Keratinocyte (primary cell): ENCODE measurements around the gene WDR1. TPM values are rescaled to one million over a fixed set of nuclear protein-coding genes. Genes with fewer than 3 reads are reported as not detected.

Source experiments
- DNase-seq: peaks from one replicate; pipeline ENCODE4 v3.0.0-alpha.2; 2011; ENCODE audit warnings: low read depth, missing footprints, low spot score
- FAIRE-seq: peaks from 2 replicates; lab custom pipeline; 2011; peaks lifted over from hg19 to GRCh38; lab: Jason Lieb, UNC
- H2AFZ ChIP-seq: 2 replicates; pipeline ENCODE4 v1.6.0; 2012; ENCODE audit warnings: low read length, control low read depth, inconsistent platforms; ENCODE audit not compliant: control insufficient read depth
- H3K27ac ChIP-seq: 2 replicates; pipeline ENCODE4 v1.5.1; 2011; ENCODE audit warnings: low read length; ENCODE audit not compliant: control insufficient read depth, insufficient read depth
- H3K27me3 ChIP-seq: 3 replicates; pipeline ENCODE4 v1.6.0; 2011; ENCODE audit warnings: low read length; ENCODE audit not compliant: control insufficient read depth, insufficient read depth; ENCODE audit errors: extremely low read depth
- H3K36me3 ChIP-seq, 2 experiments: 2 replicates in 1 of 2; 3 replicates in 1 of 2; pipeline ENCODE4 v1.5.1; 2011; ENCODE audit warnings: low read length in 2 of 2, mild to moderate bottlenecking in 1 of 2; ENCODE audit not compliant: control insufficient read depth in 2 of 2, insufficient read depth in 2 of 2; ENCODE audit errors: extremely low read depth in 1 of 2
- H3K4me1 ChIP-seq: 3 replicates; pipeline ENCODE4 v1.5.1; 2011; ENCODE audit warnings: low read length; ENCODE audit not compliant: control insufficient read depth, insufficient read depth; ENCODE audit errors: extremely low read depth
- H3K4me2 ChIP-seq: 3 replicates; pipeline ENCODE4 v1.6.0; 2011; ENCODE audit warnings: low read depth, low read length; ENCODE audit not compliant: control insufficient read depth, insufficient read depth; ENCODE audit errors: extremely low read depth
- H3K4me3 ChIP-seq, 3 experiments: fragments of 200-600 bp in 1 of 3; sonication (generic) in 1 of 3; 2 replicates in 2 of 3; 3 replicates in 1 of 3; pipeline ENCODE4 v1.5.1; 2011 to 2016; ENCODE audit warnings: low read length in 3 of 3, mild to moderate bottlenecking in 3 of 3, control low read depth in 2 of 3, inconsistent platforms in 1 of 3, low read depth in 1 of 3, mixed read lengths in 1 of 3, mixed run types in 1 of 3, moderate library complexity in 1 of 3; ENCODE audit not compliant: control insufficient read depth in 2 of 3, insufficient read depth in 2 of 3; ENCODE audit errors: extremely low read depth in 1 of 3
- H3K79me2 ChIP-seq: 2 replicates; pipeline ENCODE4 v1.6.0; 2012; ENCODE audit warnings: low read length; ENCODE audit not compliant: control insufficient read depth, insufficient read depth
- H3K9ac ChIP-seq: 3 replicates; pipeline ENCODE4 v1.6.0; 2011; ENCODE audit warnings: low read length; ENCODE audit not compliant: control insufficient read depth, insufficient read depth; ENCODE audit errors: extremely low read depth
- H3K9me1 ChIP-seq: 3 replicates; pipeline ENCODE4 v1.6.0; 2011; ENCODE audit warnings: low read length; ENCODE audit not compliant: control insufficient read depth, insufficient read depth; ENCODE audit errors: extremely low read depth
- H3K9me3 ChIP-seq: 2 replicates; pipeline ENCODE4 v1.5.1; 2012; ENCODE audit warnings: low read depth, low read length; ENCODE audit not compliant: control insufficient read depth
- H4K20me1 ChIP-seq: 3 replicates; pipeline ENCODE4 v1.6.0; 2011; ENCODE audit warnings: low read length; ENCODE audit not compliant: control insufficient read depth, insufficient read depth; ENCODE audit errors: extremely low read depth
- EZH2 ChIP-seq: IDR thresholded peaks from one replicate; pipeline ENCODE4 v1.6.1; 2012; ENCODE audit warnings: inconsistent platforms, mild to moderate bottlenecking, low read length, moderate library complexity
- dilution Hi-C: fragments of 300-500 bp; cut with MboI; formaldehyde crosslinking; loops from one replicate; pipeline ENCODE4 v1.7.0; 2020; ENCODE audit warnings: low sequenced_read_pairs; ENCODE audit not compliant: extremely low pct_ligation_motif_present
- polyA plus RNA-seq, 5 experiments: library from polyadenylated mRNA; depleted of rRNA in 3 of 5; stranded (reverse) in 3 of 5; stranded (forward) in 1 of 5; unstranded in 1 of 5; fragments of >200 nt; gene quantifications; 1 replicate in 1 of 5; 2 replicates in 3 of 5; 3 replicates in 1 of 5; pipeline versions ENCODE4 v1.2.1 to v1.2.3, GENCODE V29; 2011 to 2012; ENCODE audit warnings: missing spikeins in 2 of 5, low read depth in 1 of 5, low replicate concordance in 1 of 5
- TF ChIP-seq, protein P1 (sequence below), 3 experiments: IDR thresholded peaks in 1 of 3; conservative IDR thresholded peaks in 1 of 3; optimal IDR thresholded peaks in 1 of 3; 2 replicates in 2 of 3; 3 replicates in 1 of 3; pipeline versions ENCODE3 to v1.5.1; 2011; ENCODE audit warnings: low read length in 3 of 3, mild to moderate bottlenecking in 3 of 3, moderate library complexity in 2 of 3, control low read depth in 1 of 3, inconsistent platforms in 1 of 3; ENCODE audit not compliant: insufficient read depth in 2 of 3; ENCODE audit errors: extremely low read depth in 1 of 3

The WDR1 gene
- polyA plus RNA-seq, 1 donor (not counting 4 experiments of a cell fraction or from before 2014, with no cell fraction given), result 423 TPM

DNA sequence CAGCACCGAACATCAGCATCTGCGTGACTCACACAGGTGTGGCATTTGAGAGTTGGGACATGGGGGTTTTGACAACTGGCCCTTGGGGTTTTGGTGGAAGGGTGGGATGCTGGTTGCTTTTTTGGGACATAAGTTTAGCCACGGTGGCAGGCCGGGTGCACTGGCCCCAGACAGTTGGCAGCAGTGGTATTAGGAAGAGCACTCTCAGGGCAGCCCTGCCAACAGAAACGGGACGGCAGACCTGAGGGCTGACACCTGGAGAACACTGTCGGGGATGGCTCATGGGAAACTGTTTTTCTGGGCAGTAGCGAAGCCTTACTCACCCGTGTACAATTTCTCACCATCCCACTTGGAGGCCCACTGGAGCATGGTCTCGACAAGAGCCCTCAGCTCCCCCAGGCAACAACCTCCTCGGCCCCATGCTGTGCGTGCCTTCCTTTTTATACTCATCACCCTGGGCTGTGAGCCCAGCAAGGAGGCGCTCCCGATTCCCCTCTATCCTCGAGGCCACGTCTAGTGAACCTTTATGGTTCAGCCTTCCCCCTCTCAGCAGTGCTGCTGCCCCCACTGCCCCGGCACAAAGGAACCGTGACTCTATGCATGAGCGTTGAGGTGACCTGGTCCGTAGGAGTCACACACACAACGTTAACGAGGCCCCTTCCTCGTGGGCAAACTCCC is 30.6 kb downstream of the WDR1 start:
- Histone ChIP-seq H3K79me2 (peaks cover 65% of the 10 kb centered on the region), H3K4me1 (peaks cover 27% of the 10 kb centered on the region), H3K27ac (no peak overlapping the region), H2AFZ (no peak overlapping the region), H3K36me3 (peaks cover 71 to 81% of the 10 kb centered on the region in 2 experiments), H3K4me2 (no peak overlapping the region), H3K9me3 (no peaks in the 10 kb centered on the region), H4K20me1 (peaks cover 30% of the 10 kb centered on the region), H3K4me3 (no peak overlapping the region), H3K9me1 (peaks cover 3% of the 10 kb centered on the region), H3K27me3 (no peaks in the 10 kb centered on the region), H3K9ac (no peak overlapping the region)
- FAIRE-seq (no peak), DNase-seq (no peak)
- TF ChIP-seq, protein P1, sequence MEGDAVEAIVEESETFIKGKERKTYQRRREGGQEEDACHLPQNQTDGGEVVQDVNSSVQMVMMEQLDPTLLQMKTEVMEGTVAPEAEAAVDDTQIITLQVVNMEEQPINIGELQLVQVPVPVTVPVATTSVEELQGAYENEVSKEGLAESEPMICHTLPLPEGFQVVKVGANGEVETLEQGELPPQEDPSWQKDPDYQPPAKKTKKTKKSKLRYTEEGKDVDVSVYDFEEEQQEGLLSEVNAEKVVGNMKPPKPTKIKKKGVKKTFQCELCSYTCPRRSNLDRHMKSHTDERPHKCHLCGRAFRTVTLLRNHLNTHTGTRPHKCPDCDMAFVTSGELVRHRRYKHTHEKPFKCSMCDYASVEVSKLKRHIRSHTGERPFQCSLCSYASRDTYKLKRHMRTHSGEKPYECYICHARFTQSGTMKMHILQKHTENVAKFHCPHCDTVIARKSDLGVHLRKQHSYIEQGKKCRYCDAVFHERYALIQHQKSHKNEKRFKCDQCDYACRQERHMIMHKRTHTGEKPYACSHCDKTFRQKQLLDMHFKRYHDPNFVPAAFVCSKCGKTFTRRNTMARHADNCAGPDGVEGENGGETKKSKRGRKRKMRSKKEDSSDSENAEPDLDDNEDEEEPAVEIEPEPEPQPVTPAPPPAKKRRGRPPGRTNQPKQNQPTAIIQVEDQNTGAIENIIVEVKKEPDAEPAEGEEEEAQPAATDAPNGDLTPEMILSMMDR (optimal IDR thresholded peaks at IDR 0.05 in 1 of 3, IDR thresholded peaks at IDR 0.05 in 1 of 3, conservative IDR thresholded peaks at IDR 0.05 in 1 of 3; ENCODE audit: extremely low read depth in 1 of 3, insufficient read depth in 2 of 3, low read length in 3 of 3), result no peak
- no peak for TF ChIP-seq EZH2
- dilution Hi-C loops, result no loop called here

DNA sequence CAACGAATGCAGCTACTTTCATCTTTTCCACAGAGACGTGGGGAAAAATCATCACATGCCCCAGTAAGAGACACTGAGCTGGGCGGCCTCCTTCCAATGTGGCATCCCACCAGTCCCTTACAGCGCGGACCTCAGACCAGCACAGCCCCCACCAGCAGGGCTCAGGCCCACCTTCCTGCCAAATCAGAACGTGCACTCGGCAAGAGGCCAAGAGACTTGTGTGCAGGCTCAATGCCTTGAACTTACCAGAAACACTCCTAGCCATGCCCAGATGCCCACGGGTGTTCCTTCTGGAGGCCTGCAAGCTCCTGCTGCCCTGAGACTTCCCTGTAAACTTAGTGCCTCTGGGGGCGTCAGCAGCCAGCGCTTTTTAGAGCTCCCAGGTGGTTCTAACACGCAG is 31.2 kb downstream of the WDR1 start:
- no peaks in the 10 kb centered on the region for H3K9me1 ChIP-seq
- no peak for DNase-seq
- no peaks in the 10 kb centered on the region for H3K27me3 ChIP-seq
- peaks cover 72 to 81% of the 10 kb centered on the region in 2 experiments for H3K36me3 ChIP-seq
- no peak for FAIRE-seq
- dilution Hi-C loops, result no loop called here
- H2AFZ ChIP-seq, result no peak overlapping the region
- TF ChIP-seq, protein P1 (optimal IDR thresholded peaks at IDR 0.05 in 1 of 3, IDR thresholded peaks at IDR 0.05 in 1 of 3, conservative IDR thresholded peaks at IDR 0.05 in 1 of 3; ENCODE audit: extremely low read depth in 1 of 3, insufficient read depth in 2 of 3, low read length in 3 of 3), result no peak
- TF ChIP-seq EZH2, result no peak
- no peak overlapping the region for H3K4me2 ChIP-seq
- peaks cover 59% of the 10 kb centered on the region for H3K79me2 ChIP-seq
- H3K27ac ChIP-seq, result no peak overlapping the region
- H3K4me3 ChIP-seq, result no peak overlapping the region
- H3K4me1 ChIP-seq, result peaks cover 24% of the 10 kb centered on the region
- peaks cover 27% of the 10 kb centered on the region for H4K20me1 ChIP-seq
- H3K9me3 ChIP-seq, result no peaks in the 10 kb centered on the region
- no peak overlapping the region for H3K9ac ChIP-seq
